Gastrocnemius medialis (tissue), 4 donors: ENCODE measurements around the gene SHISAL2B. TPM values are rescaled to one million over a fixed set of nuclear protein-coding genes. Genes with fewer than 3 reads are reported as not detected.

ENCODE experiments used
- ATAC-seq, 2 donors: fragments of 150-250 bp; one replicate each; pipeline ENCODE4 v1.9.1; 2016
- DNase-seq, 2 donors: peaks; one replicate each; pipeline ENCODE4 v3.0.0-alpha.2; 2019
- H3K27ac ChIP-seq, 4 donors: fragments of 200-600 bp; sonication (generic); 1 replicate in 1 of 4; 2 replicates in 3 of 4; pipeline ENCODE4 v1.5.1; 2016 to 2018; ENCODE audit warnings: mild to moderate bottlenecking in 2 of 4, moderate library complexity in 1 of 4
- H3K27me3 ChIP-seq, 3 donors: fragments of 200-600 bp; sonication (generic) in 2 of 3; 1 replicate in 1 of 3; 2 replicates in 2 of 3; pipeline versions ENCODE4 v1.5.1 to v1.6.0; 2016 to 2019; ENCODE audit warnings: mild to moderate bottlenecking in 1 of 3, moderate library complexity in 1 of 3
- H3K36me3 ChIP-seq, 2 donors: fragments of 200-600 bp; sonication (generic) in 1 of 2; one replicate each; pipeline ENCODE4 v1.5.1; 2017 to 2018
- H3K4me1 ChIP-seq, 2 donors: fragments of 200-600 bp; sonication (generic) in 1 of 2; one replicate each; pipeline ENCODE4 v1.5.1; 2016 to 2017; ENCODE audit warnings: mild to moderate bottlenecking in 2 of 2
- H3K4me3 ChIP-seq, 4 donors: fragments of 200-600 bp; sonication (generic) in 3 of 4; 1 replicate in 1 of 4; 2 replicates in 3 of 4; pipeline ENCODE4 v1.5.1; 2016 to 2019; ENCODE audit warnings: mild to moderate bottlenecking in 2 of 4
- H3K9me3 ChIP-seq, 3 donors: fragments of 200-600 bp; sonication (generic) in 2 of 3; 1 replicate in 1 of 3; 2 replicates in 2 of 3; pipeline ENCODE4 v1.5.1; 2016 to 2019
- CTCF ChIP-seq, 5 experiments: fragments of 450-650 bp in 3 of 5; fragments of 200-600 bp in 2 of 5; sonication (generic) in 2 of 5; IDR thresholded peaks in 4 of 5; conservative IDR thresholded peaks in 1 of 5; 1 replicate in 4 of 5; 2 replicates in 1 of 5; pipeline ENCODE4 v1.5.1; 2016 to 2019; ENCODE audit warnings: antibody characterized with exemption in 5 of 5, mild to moderate bottlenecking in 3 of 5, moderate library complexity in 3 of 5
- POLR2A ChIP-seq, 2 donors: fragments of 450-650 bp; IDR thresholded peaks; one replicate each; pipeline ENCODE4 v1.6.1; 2017; ENCODE audit warnings: antibody characterized with exemption in 2 of 2, mild to moderate bottlenecking in 2 of 2, moderate library complexity in 2 of 2
- in situ Hi-C, 4 donors: fragments of 200-750 bp; cut with MboI; loops; one replicate each; pipeline versions ENCODE4 v1.15.0 to v1.8.0; 2017; ENCODE audit warnings: low sequenced_read_pairs in 4 of 4
- intact Hi-C: fragments of 100-400 bp; cut with DNase I; formaldehyde crosslinking; loops from one replicate; pipeline ENCODE4 v1.15.1; 2023; ENCODE audit warnings: low total_unique reads
- total RNA-seq, 4 donors: library from RNA; depleted of rRNA; stranded (reverse); fragments of >200 nt; gene quantifications; one replicate each; pipeline versions ENCODE4 v1.1.0 to v1.2.3, GENCODE V29; 2016

SHISAL2B gene
- total RNA-seq, 4 donors from 2014 or later: not detected

- intact Hi-C loops (no loop called here), in situ Hi-C loops (no loop called here)
- Histone ChIP-seq H3K27ac (no peak overlapping the region), H3K9me3 (no peaks in the 10 kb centered on the region), H3K4me3 (no peak overlapping the region), H3K4me1 (no peaks in the 10 kb centered on the region), H3K27me3 (no peaks in the 10 kb centered on the region), H3K36me3 (no peaks in the 10 kb centered on the region)
- ATAC-seq (no peak), DNase-seq (no peak)
- TF ChIP-seq CTCF (IDR thresholded peaks at IDR 0.05 in 4 of 5, conservative IDR thresholded peaks at IDR 0.05 in 1 of 5) (no peak), POLR2A (IDR thresholded peaks at IDR 0.05) (no peak)
Measured at GRCh38 chr5:64678374-64678773, 11.9 kb upstream of the SHISAL2B start.

GRCh38 chr5:64680289-64680688 is 10.0 kb upstream of the SHISAL2B start:
- ATAC-seq: no peak
- Histone ChIP-seq H3K4me1 (no peaks in the 10 kb centered on the region), H3K27me3 (no peaks in the 10 kb centered on the region), H3K9me3 (no peaks in the 10 kb centered on the region), H3K27ac (no peak overlapping the region), H3K4me3 (no peak overlapping the region), H3K36me3 (no peaks in the 10 kb centered on the region)
- in situ Hi-C loops: no loop called here
- TF ChIP-seq POLR2A (IDR thresholded peaks at IDR 0.05) (no peak), CTCF (IDR thresholded peaks at IDR 0.05 in 4 of 5, conservative IDR thresholded peaks at IDR 0.05 in 1 of 5) (no peak)
- intact Hi-C loops: no loop called here
- no peak for DNase-seq

GRCh38 chr5:64682608-64683007 is 7.7 kb upstream of the SHISAL2B start:
- Histone ChIP-seq H3K4me3 (no peak overlapping the region), H3K9me3 (no peaks in the 10 kb centered on the region), H3K27ac (no peak overlapping the region), H3K4me1 (no peaks in the 10 kb centered on the region), H3K36me3 (no peaks in the 10 kb centered on the region), H3K27me3 (no peaks in the 10 kb centered on the region)
- TF ChIP-seq POLR2A (IDR thresholded peaks at IDR 0.05) (no peak), CTCF (IDR thresholded peaks at IDR 0.05 in 4 of 5, conservative IDR thresholded peaks at IDR 0.05 in 1 of 5) (no peak)
- in situ Hi-C loops (no loop called here), intact Hi-C loops (no loop called here)
- no peak for DNase-seq
- no peak for ATAC-seq

- no peak for DNase-seq
- no peak for ATAC-seq
- TF ChIP-seq POLR2A (IDR thresholded peaks at IDR 0.05): no peak
- no peak for TF ChIP-seq CTCF (IDR thresholded peaks at IDR 0.05 in 4 of 5, conservative IDR thresholded peaks at IDR 0.05 in 1 of 5)
- H3K27ac ChIP-seq: no peak overlapping the region
- H3K4me1 ChIP-seq: peaks cover 0 to 9% of the 10 kb centered on the region in 2 donors
- in situ Hi-C loops (no loop called here), intact Hi-C loops (no loop called here)
- no peak overlapping the region for H3K4me3 ChIP-seq
- H3K36me3 ChIP-seq: no peaks in the 10 kb centered on the region
- H3K9me3 ChIP-seq: no peaks in the 10 kb centered on the region
- peaks cover 5 to 13% (median 9%) of the 10 kb centered on the region in 3 donors for H3K27me3 ChIP-seq
Measured at GRCh38 chr5:64685866-64686265, 4.4 kb upstream of the SHISAL2B start.

GRCh38 chr5:64688391-64688790 is 1.9 kb upstream of the SHISAL2B start:
- H3K4me3 ChIP-seq: no peak overlapping the region
- H3K36me3 ChIP-seq: no peaks in the 10 kb centered on the region
- in situ Hi-C loops (no loop called here), intact Hi-C loops (no loop called here)
- ATAC-seq (no peak), DNase-seq (no peak)
- peaks cover 5 to 16% (median 9%) of the 10 kb centered on the region in 3 donors for H3K27me3 ChIP-seq
- peaks cover 0 to 12% of the 10 kb centered on the region in 2 donors for H3K4me1 ChIP-seq
- TF ChIP-seq CTCF (IDR thresholded peaks at IDR 0.05 in 4 of 5, conservative IDR thresholded peaks at IDR 0.05 in 1 of 5) (no peak), POLR2A (IDR thresholded peaks at IDR 0.05) (no peak)
- H3K9me3 ChIP-seq: no peaks in the 10 kb centered on the region
- no peak overlapping the region for H3K27ac ChIP-seq
